ENCODE measurements around the gene SCGN. TPM values are rescaled to one million over a fixed set of nuclear protein-coding genes. Genes with fewer than 3 reads are reported as not detected.

Gene SCGN
- polyA plus RNA-seq, 3 donors = 0.77 to 16.8 (median 1.8) TPM

DNA sequence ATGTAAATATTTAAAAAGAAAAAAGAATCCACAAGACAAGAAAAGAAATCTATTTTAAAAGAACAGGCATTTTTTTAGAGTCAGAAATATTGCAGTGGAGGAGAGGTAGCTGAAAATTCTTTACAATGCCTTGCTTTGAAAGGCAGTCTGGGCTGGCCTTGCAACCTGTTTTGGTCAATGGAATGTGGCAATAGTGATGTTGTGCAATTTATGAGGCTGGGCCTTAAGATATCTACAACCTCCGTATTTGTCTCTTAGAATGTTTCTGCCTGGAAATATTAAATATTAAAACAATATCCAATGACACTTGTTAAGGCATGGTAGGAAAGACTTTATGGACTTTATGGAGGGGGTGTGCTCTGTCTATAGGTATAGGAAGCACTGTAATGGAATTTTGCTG lies 14.8 kb upstream of the SCGN start:
- no peak overlapping the region for H3K27ac ChIP-seq (ENCODE audit: low read depth, low read length)
- 29 to 57% (median 38%) methylated on average over 1 of the region's 1 CpG for WGBS, 3 donors

DNA sequence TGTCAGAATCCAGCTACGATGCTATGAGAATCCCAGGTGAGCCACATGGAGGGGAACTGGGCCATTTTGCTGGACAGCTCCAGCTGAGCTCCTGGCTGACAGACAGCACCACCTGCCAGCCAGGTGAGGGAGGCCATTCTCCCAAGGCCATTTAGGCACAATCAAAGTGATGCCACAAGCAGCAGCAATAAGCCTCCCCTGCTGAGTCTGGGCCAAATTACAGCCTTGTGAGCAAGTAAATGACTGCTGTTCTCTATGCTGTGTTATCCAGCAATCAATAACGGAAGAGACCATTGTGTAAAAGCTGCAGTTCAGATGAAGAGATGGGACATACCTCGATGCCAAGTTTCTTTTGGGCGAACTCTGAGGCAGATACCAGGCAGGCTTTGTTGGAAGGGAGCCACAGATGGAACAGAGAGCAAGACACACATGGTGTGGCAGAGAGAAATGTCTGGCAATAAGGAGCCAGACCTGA lies 14.0 kb upstream of the SCGN start:
- no peak overlapping the region for H3K27ac ChIP-seq (ENCODE audit: low read depth, low read length)
- 39 to 68% (median 67%) methylated on average over 4 of the region's 4 CpGs for WGBS, 3 donors

DNA sequence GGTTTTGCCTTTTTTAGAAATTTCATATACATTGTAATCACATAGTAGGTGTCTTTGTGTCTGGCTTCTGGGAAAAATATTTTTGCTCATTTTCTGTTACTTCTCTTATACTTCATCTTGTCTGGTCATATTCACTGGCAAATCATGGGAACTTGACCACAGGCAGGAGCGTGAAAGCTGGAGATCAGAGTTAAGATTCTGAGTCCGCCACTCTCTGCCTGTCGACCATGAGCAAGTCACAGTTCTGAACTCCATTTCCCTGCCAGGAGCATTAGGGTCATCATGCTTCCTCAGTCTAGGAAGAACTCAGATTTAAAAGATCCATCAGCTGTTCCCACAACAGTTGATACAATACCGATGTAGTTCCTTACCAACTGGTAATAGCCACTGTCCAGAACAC lies 12.4 kb upstream of the SCGN start:
- H3K27ac ChIP-seq (ENCODE audit: low read depth, low read length) = no peak overlapping the region
- 84 to 89% (median 86%) methylated on average over 4 of the region's 4 CpGs for WGBS, 3 donors

DNA sequence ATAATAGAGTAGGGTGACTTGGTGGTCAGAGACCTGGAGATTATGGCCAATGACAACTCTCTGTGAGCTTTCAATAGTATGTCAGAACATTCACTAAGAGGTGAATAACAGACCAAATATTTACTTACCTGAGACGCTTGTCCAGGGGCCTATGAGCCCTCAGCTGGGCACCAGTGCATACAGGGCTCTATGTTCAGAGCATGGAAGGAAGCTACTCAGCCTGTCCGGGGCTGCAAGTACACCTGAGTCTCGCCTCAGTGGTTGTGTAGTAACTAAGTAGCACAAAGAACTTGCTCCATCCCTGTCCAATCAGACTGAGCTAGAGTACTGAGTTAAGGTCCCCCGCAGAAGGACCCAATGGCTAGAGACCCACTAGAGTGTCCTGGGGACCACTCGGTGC lies 11.6 kb upstream of the SCGN start:
- 82 to 86% (median 82%) methylated on average over 5 of the region's 5 CpGs for WGBS, 3 donors
- no peak overlapping the region for H3K27ac ChIP-seq (ENCODE audit: low read depth, low read length)

DNA sequence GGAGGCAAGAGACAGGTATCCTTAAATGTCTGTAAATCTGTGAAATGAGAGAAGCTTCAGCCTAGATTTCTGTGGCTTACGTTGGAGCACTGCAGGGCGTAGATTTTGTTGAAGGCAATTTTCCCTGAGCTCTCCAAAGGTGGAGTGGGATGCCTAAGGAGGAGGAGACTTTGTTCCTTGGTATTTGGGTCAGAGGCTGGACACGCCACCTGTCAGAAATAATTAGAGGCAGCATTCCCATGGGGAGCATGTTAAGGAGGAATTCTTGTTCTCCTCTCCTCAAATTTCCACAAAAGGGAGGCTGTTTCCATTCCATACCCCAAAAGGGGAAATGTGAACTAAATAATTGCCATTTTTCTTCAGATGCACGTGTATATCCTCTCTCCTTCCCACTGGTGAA lies 11.1 kb upstream of the SCGN start:
- no peak overlapping the region for H3K27ac ChIP-seq (ENCODE audit: low read depth, low read length)

DNA sequence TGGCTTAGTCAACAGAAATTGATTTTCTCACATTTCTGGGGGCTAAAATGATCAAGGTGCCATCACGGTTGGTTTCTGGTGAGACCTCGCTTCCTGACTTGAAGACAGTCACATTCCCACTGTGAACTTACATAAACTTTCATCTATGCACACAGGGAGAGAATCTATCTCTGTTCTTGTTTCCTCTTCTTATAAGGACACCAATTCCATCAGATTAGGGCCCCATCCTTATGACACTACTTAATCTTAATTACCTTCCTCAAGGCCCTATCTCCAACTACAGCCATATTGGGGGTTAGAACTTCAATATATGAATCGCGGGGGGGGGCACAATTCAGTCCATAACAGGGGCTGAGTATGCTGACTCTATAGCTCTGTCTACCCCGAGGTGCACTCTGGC lies 10.6 kb upstream of the SCGN start:
- 72 to 78% (median 72%) methylated on average over 5 of the region's 5 CpGs for WGBS, 3 donors
- H3K27ac ChIP-seq (ENCODE audit: low read depth, low read length) = no peak overlapping the region

More for the DNA sequence above, 11.1 kb upstream of the SCGN start:
- WGBS, 3 donors = 82 to 91% (median 84%) methylated on average over 4 of the region's 4 CpGs

DNA sequence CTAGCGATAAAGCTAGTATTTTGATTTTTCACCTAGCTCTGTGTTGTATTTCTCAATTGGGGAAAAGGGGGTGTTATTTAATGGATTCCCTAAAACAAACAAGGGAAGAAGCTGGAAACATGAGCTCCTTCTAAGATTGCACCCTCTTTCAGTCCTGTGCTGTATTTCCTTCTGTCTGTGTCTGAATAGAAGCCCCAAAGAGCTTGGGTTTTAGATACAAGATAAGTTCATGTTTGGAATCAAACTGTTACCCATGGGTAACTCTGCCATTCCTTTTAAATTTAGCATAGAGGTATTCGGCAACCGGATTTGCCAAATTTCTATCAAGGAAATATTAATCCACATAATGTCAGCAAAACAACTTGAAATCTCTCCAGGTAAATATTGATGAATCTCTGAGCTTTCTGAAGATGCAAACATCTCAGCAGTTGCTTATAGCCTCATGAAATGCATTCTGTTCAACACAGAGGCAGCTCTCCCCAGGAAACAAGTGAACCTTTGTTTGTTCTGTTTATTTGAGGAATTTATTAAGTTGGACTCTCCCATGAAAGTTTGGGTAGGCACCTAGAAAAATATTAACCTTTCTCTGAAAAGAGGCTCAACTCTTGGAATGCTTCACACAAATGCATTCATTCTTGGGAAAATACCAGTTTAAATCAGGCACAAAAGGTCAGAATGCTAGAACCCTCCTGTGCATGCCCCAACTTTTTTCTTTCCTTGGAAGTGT lies 9.9 kb upstream of the SCGN start:
- 54 to 94% (median 92%) methylated on average over 3 of the region's 3 CpGs for WGBS, 3 donors

DNA sequence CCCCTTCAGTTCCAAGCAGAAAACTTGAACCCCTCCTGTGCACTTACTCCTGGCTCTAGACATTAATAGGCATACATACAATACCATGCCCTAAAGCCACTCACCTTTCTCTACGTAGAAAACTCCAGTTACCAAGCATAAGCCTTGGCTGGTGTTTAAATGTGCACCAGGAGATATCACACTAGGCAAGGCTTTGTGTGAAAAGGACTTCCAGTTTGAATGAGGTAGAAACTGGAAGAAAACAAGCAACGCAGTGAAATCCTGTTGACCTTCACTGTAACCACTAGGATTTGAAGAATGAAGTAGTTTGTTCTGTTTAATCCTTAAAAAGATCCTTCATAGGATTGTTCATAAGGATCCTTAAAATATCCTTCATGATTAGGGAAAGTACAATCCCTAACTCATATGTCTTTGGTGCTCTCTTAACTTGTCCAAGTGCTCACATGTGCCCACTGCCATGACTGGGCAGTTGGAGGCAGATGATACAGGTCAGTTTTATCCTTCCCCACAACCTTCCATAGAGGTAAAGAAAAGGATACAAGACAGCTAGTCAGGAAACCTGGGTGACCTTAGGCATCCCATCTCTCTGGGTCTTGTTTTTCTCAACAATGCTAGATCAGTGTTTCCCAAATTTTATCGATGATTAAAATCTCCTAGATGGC lies 9.2 kb upstream of the SCGN start:
- no peak overlapping the region for H3K27ac ChIP-seq (ENCODE audit: low read depth, low read length)
- WGBS, 3 donors = 70 to 86% (median 86%) methylated on average over 3 of the region's 3 CpGs

More for the DNA sequence above, 9.9 kb upstream of the SCGN start:
- H3K27ac ChIP-seq (ENCODE audit: low read depth, low read length) = no peak overlapping the region

DNA sequence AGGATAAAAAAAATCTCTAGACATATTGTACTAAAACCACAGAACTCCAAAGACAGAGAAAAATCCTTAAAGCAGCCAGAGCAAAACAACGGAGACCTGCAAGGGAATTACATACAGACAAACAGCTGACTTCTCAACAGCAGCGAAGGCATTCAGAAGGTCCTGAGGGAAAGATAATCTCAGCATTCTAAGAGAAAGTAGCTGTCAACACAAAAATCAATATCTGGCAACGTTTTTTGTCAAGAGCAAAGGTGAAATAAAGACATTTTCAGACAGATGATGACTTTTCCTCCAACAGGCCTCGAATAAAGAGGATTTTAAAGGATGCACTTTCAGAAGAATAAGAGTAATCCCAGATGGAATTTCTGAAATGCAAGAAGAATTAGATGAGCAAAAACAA lies 6.1 kb upstream of the SCGN start:
- 56 to 59% (median 57%) methylated on average over 4 of the region's 4 CpGs for WGBS, 3 donors
- H3K27ac ChIP-seq (ENCODE audit: low read depth, low read length) = no peak overlapping the region

DNA sequence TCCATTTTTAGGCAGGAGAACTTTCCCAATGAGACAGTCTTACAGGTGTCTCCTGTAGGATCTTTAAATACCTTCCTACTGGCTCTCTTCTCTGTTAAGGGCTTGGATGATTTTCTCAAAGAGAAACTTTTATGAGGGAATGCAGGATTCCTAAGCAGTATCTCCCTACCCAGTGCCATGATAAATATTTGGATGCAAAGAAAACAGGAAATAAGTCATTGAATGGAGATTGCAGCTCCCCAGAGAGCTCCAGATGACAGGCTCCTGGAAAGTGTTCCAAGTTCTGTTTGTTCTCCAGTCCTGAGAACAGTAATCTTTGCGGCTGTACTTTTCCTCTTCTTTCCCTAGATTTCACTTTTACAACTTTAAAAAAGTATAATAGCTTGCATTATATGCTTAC lies 2.4 kb upstream of the SCGN start:
- WGBS, 3 donors = 9 to 58% (median 42%) methylated on average over 1 of the region's 1 CpG
- no peak overlapping the region for H3K27ac ChIP-seq (ENCODE audit: low read depth, low read length)

DNA sequence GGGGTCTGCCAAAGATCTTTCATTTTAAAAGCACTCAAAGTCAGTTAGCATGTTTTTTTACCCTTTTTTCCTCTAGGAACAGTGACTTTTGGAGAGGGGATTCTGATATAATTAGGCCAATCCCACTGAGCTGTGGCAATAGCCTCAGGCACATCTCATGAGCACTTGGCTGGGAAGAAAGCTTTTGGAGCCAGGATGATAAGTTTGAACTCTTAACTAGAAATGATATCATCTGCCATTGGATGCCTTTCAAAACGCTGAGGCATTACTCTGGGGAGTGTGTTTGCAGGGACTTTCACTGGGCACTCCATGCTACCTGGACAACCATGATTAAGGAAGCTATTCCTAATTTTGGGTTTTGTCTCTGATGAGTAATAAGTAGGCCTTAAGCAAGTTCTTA lies 3.7 kb downstream of the SCGN start:
- no peak overlapping the region for H3K27ac ChIP-seq (ENCODE audit: low read depth, low read length)
- 15 to 36% (median 35%) methylated on average over 1 of the region's 1 CpG for WGBS, 3 donors

DNA sequence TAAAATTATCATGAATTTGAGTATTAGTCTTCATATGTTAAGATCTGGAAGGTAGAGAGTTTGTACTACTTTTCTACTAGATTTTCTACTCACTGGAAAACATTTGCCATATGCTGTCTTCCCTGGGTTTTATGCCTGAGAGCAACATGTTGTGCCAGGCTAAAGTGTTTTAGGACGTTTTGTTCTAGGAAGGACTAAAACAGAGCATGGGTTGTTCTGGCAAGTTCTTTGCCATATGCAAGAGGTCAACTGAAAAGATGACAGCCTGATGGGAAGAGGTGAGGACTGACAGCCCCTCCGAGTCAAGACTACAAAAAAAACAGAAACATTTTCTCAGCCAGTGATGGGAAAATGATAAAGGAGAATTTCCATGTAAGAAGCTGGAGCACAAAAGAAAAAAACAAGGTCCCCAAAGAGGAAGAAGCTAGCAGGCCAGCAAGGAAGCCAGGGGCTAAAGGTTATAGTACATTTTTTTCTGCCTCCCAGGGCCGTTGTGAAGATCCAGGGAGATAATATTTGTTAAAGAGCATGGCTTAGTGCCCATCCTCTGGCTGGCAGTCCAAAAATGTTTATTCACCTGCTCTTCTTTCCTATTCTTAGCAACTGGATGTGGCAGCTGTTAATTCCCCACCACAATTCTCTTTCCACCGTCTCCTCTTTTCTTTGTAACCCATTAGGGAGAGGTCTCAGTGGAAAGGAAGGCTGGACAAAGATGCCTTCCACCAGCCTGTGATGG lies 7.8 kb downstream of the SCGN start:
- 13 to 40% (median 37%) methylated on average over 4 of the region's 4 CpGs for WGBS, 3 donors
- H3K27ac ChIP-seq (ENCODE audit: low read depth, low read length) = no peak overlapping the region

DNA sequence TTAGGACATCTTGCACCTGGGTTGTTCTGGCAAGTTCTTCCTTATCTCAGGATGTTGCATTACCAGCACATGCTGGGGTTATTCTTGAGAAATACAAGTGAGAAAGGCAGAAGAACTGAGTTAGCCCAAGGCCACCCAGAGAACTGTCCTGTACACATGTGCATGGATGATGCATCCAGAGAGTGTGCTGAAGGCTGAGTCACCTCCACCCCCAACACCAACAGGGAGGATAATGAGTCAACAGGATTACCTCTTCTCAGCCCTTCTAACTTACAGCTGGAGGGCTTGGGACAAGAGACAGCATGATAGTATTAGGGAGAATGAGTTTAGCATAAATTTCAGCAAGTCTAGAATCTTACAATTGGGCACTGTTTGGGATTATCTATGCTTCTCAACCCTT lies 8.5 kb downstream of the SCGN start:
- H3K27ac ChIP-seq (ENCODE audit: low read depth, low read length) = no peak overlapping the region

DNA sequence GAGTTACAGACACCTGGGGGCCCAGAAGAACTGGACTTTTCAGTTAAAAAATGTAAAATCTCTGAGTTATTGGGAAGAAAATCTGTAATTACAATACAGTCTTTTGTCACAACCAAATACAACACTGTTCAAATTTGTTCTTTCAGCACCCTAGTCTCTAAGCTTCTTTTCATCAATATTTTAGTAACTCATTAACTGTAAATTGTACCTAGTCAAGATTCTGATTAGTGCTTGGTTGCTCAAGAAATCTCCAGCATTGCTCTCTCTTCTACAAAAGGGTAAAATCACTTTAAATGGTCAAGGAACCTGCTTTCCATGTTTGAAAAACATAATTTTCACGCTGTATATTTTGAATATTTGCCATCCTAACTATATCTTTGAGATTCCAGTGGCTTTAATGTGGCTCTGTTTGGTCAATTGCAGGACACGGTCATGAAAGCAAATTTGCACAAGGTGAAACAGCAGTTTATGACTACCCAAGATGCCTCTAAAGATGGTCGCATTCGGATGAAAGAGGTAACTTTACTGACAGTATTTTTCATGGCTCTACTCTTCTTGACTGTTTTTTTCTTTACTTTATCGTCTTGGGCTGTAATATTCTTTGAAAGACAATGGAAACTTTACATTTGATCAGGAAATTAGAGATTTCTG lies 9.2 kb downstream of the SCGN start:
- H3K27ac ChIP-seq (ENCODE audit: low read depth, low read length) = no peak overlapping the region
- 31 to 78% (median 74%) methylated on average over 5 of the region's 5 CpGs for WGBS, 3 donors

DNA sequence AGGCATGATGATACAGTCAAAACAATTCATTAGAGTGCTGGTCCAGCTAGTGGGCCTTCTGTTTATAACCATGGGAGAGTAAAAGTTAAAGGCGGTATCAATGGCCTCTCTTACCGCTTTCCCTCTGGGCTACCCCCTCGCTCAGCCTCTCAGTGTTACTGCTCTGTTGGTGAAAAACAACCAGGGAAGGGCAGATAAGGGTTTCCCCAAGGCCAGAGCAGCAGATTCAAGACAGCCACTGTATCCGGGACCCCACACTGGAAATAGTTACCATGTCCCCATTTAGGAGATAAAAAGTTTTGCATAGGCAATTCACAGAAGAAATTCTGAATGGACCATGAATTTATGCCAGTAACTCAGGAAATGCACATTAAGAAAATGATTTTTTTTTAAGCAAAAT lies 13.4 kb downstream of the SCGN start:
- H3K27ac ChIP-seq (ENCODE audit: low read depth, low read length) = no peak overlapping the region
- WGBS, 3 donors = 83 to 90% (median 86%) methylated on average over 4 of the region's 4 CpGs

DNA sequence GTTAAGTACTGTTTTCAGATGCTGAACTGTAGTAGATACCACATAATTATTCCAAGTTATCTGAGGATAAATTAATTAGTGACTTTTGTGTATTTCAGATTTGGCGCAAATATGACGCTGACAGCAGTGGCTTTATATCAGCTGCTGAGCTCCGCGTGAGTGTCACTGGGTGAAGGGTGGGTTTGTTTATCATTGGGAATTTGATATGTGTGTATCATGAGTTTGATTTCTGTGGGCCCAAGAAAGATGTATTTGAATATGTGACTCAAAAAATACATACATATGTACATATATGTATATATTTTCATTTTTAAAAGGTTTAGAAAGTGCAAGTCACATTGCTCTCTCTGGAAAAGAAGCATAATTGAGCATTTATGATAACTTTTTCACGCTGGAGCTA lies 17.4 kb downstream of the SCGN start:
- no peak overlapping the region for H3K27ac ChIP-seq (ENCODE audit: low read depth, low read length)
- WGBS, 3 donors = 75 to 88% (median 83%) methylated on average over 5 of the region's 5 CpGs

DNA sequence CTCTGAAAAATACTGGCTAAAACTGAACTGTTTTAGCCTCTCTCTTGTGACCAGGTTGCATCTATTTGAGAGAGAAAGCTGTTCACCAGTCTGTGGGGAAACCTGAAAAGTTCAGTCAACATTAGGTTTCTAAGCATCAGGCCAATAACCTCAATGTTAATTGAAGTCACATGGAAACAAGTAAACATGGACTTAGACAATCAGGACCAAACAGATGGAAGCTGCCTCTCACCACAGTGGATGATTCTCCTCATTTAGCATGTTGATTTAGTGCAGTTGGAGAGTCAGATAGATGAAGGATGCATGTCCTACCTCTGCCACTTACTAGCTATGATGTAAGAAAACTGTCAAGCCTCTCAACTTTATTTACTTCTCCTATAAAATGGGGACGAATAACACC lies 18.2 kb downstream of the SCGN start:
- no peak overlapping the region for H3K27ac ChIP-seq (ENCODE audit: low read depth, low read length)
- WGBS, 3 donors = 3 to 59% (median 25%) methylated on average over 1 of the region's 1 CpG

DNA sequence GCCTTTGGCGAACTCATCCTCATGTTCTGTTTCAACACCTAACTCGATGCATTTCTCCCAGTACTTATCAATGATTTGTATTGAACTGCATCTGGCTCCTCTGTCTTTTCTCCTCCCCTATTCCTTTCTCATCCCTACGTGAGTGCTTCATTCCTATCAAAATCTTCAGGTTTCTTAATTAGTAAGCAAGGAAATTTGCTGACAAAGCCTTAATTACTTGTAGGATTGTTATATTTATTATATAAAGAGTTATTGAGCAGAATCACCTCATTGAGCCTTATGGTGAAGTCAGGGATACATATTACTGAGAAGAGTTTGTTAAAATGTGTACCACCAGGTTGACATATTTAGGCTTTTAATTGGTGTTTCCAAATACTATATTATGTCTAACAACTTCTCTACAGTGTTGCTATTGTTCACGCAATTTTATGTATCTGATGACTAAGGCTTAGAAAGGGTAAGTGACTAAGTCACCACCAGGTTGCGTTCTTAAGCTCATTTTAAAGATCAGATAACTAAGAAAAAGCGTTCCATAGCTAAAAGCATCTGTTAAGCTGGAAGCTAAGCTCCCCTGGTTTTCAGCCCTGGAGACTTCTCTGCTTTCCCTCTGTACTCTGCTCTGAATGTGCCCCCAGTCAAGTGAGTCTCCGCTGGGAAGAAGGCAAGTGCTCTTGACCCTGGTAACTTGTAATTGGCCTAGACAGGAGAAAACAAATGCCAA lies 18.9 kb downstream of the SCGN start:
- 32 to 76% (median 72%) methylated on average over 7 of the region's 7 CpGs for WGBS, 3 donors
- H3K27ac ChIP-seq (ENCODE audit: low read depth, low read length) = no peak overlapping the region

Measured in adipose tissue (tissue), 3 donors.